KMS-11 (cell line): Measurements from ENCODE around the gene UBE3B.

Experiments used
- H2AFZ ChIP-seq: fragments of 200-600 bp; sonication (generic); 2 replicates; pipeline ENCODE4 v1.6.1; 2016; ENCODE audit warnings: antibody characterized with exemption, mixed run types, low read depth
- H3K27ac ChIP-seq: fragments of 200-600 bp; sonication (generic); 2 replicates; pipeline ENCODE4 v1.6.1; 2016; ENCODE audit warnings: mild to moderate bottlenecking, mixed run types
- H3K27me3 ChIP-seq: fragments of 200-600 bp; sonication (generic); 2 replicates; pipeline ENCODE4 v1.6.1; 2017; ENCODE audit warnings: mild to moderate bottlenecking, low read depth, mixed run types, moderate library complexity; ENCODE audit not compliant: insufficient read depth
- H3K36me3 ChIP-seq: fragments of 200-600 bp; sonication (generic); 2 replicates; pipeline ENCODE4 v1.6.1; 2017; ENCODE audit warnings: mild to moderate bottlenecking, mixed run types; ENCODE audit not compliant: insufficient read depth
- H3K4me1 ChIP-seq: fragments of 200-600 bp; sonication (generic); 2 replicates; pipeline ENCODE4 v1.6.1; 2016; ENCODE audit warnings: mild to moderate bottlenecking, low read depth, mixed run types; ENCODE audit not compliant: poor library complexity, severe bottlenecking
- H3K4me2 ChIP-seq: fragments of 200-600 bp; sonication (generic); 2 replicates; pipeline ENCODE4 v1.7.0; 2016; ENCODE audit warnings: mild to moderate bottlenecking, mixed run types
- H3K4me3 ChIP-seq: fragments of 200-600 bp; sonication (generic); IDR thresholded peaks from 2 replicates; pipeline ENCODE4 v1.6.1; 2017; ENCODE audit warnings: low read depth, low read length, mixed read lengths; ENCODE audit not compliant: insufficient read depth
- H3K79me2 ChIP-seq: fragments of 200-600 bp; sonication (generic); 2 replicates; pipeline ENCODE4 v1.6.1; 2016; ENCODE audit warnings: low read depth, mixed run types; ENCODE audit not compliant: insufficient read depth
- H3K9ac ChIP-seq: fragments of 200-600 bp; sonication (generic); 2 replicates; pipeline ENCODE4 v1.6.1; 2016; ENCODE audit warnings: mild to moderate bottlenecking, mixed run types
- H4K20me1 ChIP-seq: fragments of 200-600 bp; sonication (generic); 2 replicates; pipeline ENCODE4 v1.6.1; 2016; ENCODE audit warnings: mild to moderate bottlenecking, mixed run types; ENCODE audit not compliant: insufficient read depth
- CTCF ChIP-seq: fragments of 200-600 bp; sonication (generic); conservative IDR thresholded peaks from 2 replicates; pipeline ENCODE4 v1.6.1; 2017; ENCODE audit warnings: low read depth, mild to moderate bottlenecking, antibody characterized with exemption, low read length, moderate library complexity, mixed read lengths

Gene UBE3B

GRCh38 chr12:109553906-109554500 lies 76.6 kb downstream of the UBE3B start:
- H2AFZ ChIP-seq, result no peak overlapping the region
- TF ChIP-seq CTCF, result no peak
- no peak overlapping the region for H3K27ac ChIP-seq
- no peak overlapping the region for H3K4me3 ChIP-seq
- no peaks in the 10 kb centered on the region for H3K36me3 ChIP-seq
- no peaks in the 10 kb centered on the region for H3K4me1 ChIP-seq
- H3K27me3 ChIP-seq, result no peaks in the 10 kb centered on the region
- H4K20me1 ChIP-seq, result no peaks in the 10 kb centered on the region
- no peak overlapping the region for H3K4me2 ChIP-seq
- no peaks in the 10 kb centered on the region for H3K79me2 ChIP-seq
- H3K9ac ChIP-seq, result no peak overlapping the region

- no peak overlapping the region for H3K9ac ChIP-seq
- no peak overlapping the region for H3K27ac ChIP-seq
- H3K79me2 ChIP-seq, result no peaks in the 10 kb centered on the region
- no peaks in the 10 kb centered on the region for H3K27me3 ChIP-seq
- no peaks in the 10 kb centered on the region for H3K4me1 ChIP-seq
- H3K4me2 ChIP-seq, result no peak overlapping the region
- no peak overlapping the region for H3K4me3 ChIP-seq
- no peak overlapping the region for H2AFZ ChIP-seq
- H3K36me3 ChIP-seq, result no peaks in the 10 kb centered on the region
- TF ChIP-seq CTCF, result no peak
- no peaks in the 10 kb centered on the region for H4K20me1 ChIP-seq
Measured at GRCh38 chr12:109554761-109555160, 77.3 kb downstream of the UBE3B start.

GRCh38 chr12:109555431-109556315 lies 78.2 kb downstream of the UBE3B start:
- H3K9ac ChIP-seq, result no peak overlapping the region
- H2AFZ ChIP-seq, result no peak overlapping the region
- no peak overlapping the region for H3K27ac ChIP-seq
- no peaks in the 10 kb centered on the region for H3K4me1 ChIP-seq
- H3K79me2 ChIP-seq, result no peaks in the 10 kb centered on the region
- no peak for TF ChIP-seq CTCF
- no peaks in the 10 kb centered on the region for H3K27me3 ChIP-seq
- H3K4me3 ChIP-seq, result no peak overlapping the region
- H3K4me2 ChIP-seq, result no peak overlapping the region
- no peaks in the 10 kb centered on the region for H3K36me3 ChIP-seq
- H4K20me1 ChIP-seq, result no peaks in the 10 kb centered on the region

- Histone ChIP-seq H3K4me1 (no peaks in the 10 kb centered on the region), H3K27me3 (no peaks in the 10 kb centered on the region), H3K27ac (no peak overlapping the region), H3K9ac (no peak overlapping the region), H2AFZ (no peak overlapping the region), H3K4me3 (no peak overlapping the region), H3K36me3 (no peaks in the 10 kb centered on the region), H3K4me2 (no peak overlapping the region), H4K20me1 (no peaks in the 10 kb centered on the region), H3K79me2 (no peaks in the 10 kb centered on the region)
- no peak for TF ChIP-seq CTCF
Measured at GRCh38 chr12:109557200-109557599, 79.8 kb downstream of the UBE3B start.
